Liver (tissue), 3 donors: ENCODE data around the gene ITLN1.

Experiments used
- ATF3 ChIP-seq: IDR thresholded peaks from 2 replicates; pipeline ENCODE4 v1.6.1; 2016; ENCODE audit warnings: antibody characterized with exemption
- EGR1 ChIP-seq, 2 donors: IDR thresholded peaks; 2 replicates each; pipeline ENCODE4 v1.6.1; 2016 to 2018; ENCODE audit warnings: antibody characterized with exemption in 2 of 2, low read depth in 2 of 2
- FOXA2 ChIP-seq: IDR thresholded peaks from 2 replicates; pipeline ENCODE4 v1.6.1; 2016; ENCODE audit warnings: antibody characterized with exemption
- JUND ChIP-seq, 2 donors: IDR thresholded peaks; 2 replicates each; pipeline ENCODE4 v1.6.1; 2016; ENCODE audit warnings: antibody characterized with exemption in 2 of 2
- RAD21 ChIP-seq, 2 donors: IDR thresholded peaks; 2 replicates each; pipeline ENCODE4 v1.6.1; 2016; ENCODE audit warnings: antibody characterized with exemption in 2 of 2, mild to moderate bottlenecking in 2 of 2
- TAF1 ChIP-seq: conservative IDR thresholded peaks from 2 replicates; pipeline ENCODE4 v1.6.1; 2016; ENCODE audit warnings: antibody characterized with exemption, mild to moderate bottlenecking
- YY1 ChIP-seq: IDR thresholded peaks from 2 replicates; pipeline ENCODE4 v1.6.1; 2016; ENCODE audit warnings: antibody characterized with exemption, mild to moderate bottlenecking
- TF ChIP-seq, protein P1 (sequence below): fragments of 150-350 bp; IDR thresholded peaks from 2 replicates; pipeline ENCODE4 v1.5.1; 2017; ENCODE audit warnings: improper control_type of control experiment, low read depth, low read length; ENCODE audit not compliant: missing input control
- TF ChIP-seq, protein P2 (sequence below): IDR thresholded peaks from 2 replicates; pipeline ENCODE4 v1.6.1; 2016; ENCODE audit warnings: antibody characterized with exemption
- TF ChIP-seq, protein P3 (sequence below): IDR thresholded peaks from 2 replicates; pipeline ENCODE4 v1.6.1; 2016; ENCODE audit warnings: antibody characterized with exemption, mild to moderate bottlenecking
- TF ChIP-seq, protein P4 (sequence below): IDR thresholded peaks from 2 replicates; pipeline ENCODE4 v1.6.1; 2016; ENCODE audit warnings: antibody characterized with exemption
- donor health status: healthy.
- donor health status: healthy.

- TF ChIP-seq, protein P1, sequence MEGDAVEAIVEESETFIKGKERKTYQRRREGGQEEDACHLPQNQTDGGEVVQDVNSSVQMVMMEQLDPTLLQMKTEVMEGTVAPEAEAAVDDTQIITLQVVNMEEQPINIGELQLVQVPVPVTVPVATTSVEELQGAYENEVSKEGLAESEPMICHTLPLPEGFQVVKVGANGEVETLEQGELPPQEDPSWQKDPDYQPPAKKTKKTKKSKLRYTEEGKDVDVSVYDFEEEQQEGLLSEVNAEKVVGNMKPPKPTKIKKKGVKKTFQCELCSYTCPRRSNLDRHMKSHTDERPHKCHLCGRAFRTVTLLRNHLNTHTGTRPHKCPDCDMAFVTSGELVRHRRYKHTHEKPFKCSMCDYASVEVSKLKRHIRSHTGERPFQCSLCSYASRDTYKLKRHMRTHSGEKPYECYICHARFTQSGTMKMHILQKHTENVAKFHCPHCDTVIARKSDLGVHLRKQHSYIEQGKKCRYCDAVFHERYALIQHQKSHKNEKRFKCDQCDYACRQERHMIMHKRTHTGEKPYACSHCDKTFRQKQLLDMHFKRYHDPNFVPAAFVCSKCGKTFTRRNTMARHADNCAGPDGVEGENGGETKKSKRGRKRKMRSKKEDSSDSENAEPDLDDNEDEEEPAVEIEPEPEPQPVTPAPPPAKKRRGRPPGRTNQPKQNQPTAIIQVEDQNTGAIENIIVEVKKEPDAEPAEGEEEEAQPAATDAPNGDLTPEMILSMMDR = no peak
- TF ChIP-seq, protein P2, sequence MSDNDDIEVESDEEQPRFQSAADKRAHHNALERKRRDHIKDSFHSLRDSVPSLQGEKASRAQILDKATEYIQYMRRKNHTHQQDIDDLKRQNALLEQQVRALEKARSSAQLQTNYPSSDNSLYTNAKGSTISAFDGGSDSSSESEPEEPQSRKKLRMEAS = no peak
- TF ChIP-seq, protein P3, sequence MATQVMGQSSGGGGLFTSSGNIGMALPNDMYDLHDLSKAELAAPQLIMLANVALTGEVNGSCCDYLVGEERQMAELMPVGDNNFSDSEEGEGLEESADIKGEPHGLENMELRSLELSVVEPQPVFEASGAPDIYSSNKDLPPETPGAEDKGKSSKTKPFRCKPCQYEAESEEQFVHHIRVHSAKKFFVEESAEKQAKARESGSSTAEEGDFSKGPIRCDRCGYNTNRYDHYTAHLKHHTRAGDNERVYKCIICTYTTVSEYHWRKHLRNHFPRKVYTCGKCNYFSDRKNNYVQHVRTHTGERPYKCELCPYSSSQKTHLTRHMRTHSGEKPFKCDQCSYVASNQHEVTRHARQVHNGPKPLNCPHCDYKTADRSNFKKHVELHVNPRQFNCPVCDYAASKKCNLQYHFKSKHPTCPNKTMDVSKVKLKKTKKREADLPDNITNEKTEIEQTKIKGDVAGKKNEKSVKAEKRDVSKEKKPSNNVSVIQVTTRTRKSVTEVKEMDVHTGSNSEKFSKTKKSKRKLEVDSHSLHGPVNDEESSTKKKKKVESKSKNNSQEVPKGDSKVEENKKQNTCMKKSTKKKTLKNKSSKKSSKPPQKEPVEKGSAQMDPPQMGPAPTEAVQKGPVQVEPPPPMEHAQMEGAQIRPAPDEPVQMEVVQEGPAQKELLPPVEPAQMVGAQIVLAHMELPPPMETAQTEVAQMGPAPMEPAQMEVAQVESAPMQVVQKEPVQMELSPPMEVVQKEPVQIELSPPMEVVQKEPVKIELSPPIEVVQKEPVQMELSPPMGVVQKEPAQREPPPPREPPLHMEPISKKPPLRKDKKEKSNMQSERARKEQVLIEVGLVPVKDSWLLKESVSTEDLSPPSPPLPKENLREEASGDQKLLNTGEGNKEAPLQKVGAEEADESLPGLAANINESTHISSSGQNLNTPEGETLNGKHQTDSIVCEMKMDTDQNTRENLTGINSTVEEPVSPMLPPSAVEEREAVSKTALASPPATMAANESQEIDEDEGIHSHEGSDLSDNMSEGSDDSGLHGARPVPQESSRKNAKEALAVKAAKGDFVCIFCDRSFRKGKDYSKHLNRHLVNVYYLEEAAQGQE = no peak
- TF ChIP-seq JUND (IDR thresholded peaks at IDR 0.05) (no peak), YY1 (no peak), TAF1 (no peak), RAD21 (IDR thresholded peaks at IDR 0.05) (peak in 1 of 2 donors; percentile 17), FOXA2 (no peak), EGR1 (IDR thresholded peaks at IDR 0.05; ENCODE audit: low read depth in 2 of 2) (no peak), ATF3 (no peak)
- TF ChIP-seq, protein P4, sequence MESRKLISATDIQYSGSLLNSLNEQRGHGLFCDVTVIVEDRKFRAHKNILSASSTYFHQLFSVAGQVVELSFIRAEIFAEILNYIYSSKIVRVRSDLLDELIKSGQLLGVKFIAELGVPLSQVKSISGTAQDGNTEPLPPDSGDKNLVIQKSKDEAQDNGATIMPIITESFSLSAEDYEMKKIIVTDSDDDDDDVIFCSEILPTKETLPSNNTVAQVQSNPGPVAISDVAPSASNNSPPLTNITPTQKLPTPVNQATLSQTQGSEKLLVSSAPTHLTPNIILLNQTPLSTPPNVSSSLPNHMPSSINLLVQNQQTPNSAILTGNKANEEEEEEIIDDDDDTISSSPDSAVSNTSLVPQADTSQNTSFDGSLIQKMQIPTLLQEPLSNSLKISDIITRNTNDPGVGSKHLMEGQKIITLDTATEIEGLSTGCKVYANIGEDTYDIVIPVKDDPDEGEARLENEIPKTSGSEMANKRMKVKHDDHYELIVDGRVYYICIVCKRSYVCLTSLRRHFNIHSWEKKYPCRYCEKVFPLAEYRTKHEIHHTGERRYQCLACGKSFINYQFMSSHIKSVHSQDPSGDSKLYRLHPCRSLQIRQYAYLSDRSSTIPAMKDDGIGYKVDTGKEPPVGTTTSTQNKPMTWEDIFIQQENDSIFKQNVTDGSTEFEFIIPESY = no peak
Measured at GRCh38 chr1:160837558-160838205, 47.3 kb downstream of the ITLN1 start.
